HG02973 (cell line): ENCODE results near the gene MAZ.
"Not testable (repeated sequence)": the region's sequence is repeated elsewhere in the genome, so short reads cannot be mapped to it uniquely, and the experiment has no call there.

Experiments
- ATAC-seq: cut with Tn5 transposase; IDR thresholded peaks from one replicate; pipeline ENCODE4 v1.9.1; 2021; ENCODE audit warnings: moderate library complexity; ENCODE audit not compliant: unreplicated experiment

Gene MAZ

DNA sequence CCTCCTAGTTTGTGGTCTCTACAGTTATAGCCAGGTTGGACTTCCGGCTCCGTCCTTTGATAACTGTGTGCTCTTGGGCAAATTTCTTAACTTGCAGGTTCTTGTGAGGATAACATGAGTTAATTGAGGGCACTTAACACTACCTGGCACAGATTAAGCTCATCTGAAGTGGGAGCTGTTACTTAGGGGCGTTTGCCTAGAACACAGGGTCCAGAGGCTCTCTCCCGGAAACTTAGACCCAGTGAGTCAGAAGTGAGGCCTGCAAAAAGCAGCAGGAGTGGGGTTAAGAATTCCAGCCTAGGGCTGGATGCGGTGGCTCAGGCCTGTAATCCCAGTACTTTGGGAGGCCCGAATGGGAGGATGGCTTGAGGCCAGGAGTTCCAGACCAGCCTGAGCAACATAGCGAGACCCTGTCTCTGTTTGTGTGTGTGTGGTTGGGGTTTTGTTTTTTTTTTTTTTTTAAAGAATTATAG is 15.3 kb downstream of the MAZ start:
- no peak for ATAC-seq

DNA sequence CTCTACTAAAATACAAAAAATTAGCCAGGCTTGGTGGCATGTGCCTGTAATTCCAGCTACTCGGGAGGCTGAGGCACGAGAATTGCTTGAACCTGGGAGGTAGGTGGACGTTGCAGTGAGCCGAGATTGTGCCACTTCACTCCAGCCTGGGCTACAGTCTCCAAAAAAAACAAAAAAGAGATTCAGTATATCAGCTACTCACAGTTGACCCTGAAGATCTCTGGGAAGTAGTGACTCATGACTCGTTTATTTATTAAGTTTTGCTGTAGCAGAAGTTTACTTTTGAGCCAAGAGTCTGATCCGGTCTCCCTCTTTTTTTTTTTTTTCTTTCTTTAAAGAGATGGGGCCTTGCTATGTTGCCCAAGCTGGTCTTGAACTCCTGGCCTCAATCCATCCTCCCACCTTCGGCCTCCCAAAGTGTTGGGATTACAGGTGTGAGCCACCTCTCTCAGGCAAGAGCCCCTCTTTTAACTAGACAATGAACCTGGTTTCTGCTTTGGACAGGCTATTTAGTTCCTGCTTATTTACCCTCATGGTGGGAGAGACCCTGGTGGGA is 18.3 kb downstream of the MAZ start:
- ATAC-seq, result no peak

DNA sequence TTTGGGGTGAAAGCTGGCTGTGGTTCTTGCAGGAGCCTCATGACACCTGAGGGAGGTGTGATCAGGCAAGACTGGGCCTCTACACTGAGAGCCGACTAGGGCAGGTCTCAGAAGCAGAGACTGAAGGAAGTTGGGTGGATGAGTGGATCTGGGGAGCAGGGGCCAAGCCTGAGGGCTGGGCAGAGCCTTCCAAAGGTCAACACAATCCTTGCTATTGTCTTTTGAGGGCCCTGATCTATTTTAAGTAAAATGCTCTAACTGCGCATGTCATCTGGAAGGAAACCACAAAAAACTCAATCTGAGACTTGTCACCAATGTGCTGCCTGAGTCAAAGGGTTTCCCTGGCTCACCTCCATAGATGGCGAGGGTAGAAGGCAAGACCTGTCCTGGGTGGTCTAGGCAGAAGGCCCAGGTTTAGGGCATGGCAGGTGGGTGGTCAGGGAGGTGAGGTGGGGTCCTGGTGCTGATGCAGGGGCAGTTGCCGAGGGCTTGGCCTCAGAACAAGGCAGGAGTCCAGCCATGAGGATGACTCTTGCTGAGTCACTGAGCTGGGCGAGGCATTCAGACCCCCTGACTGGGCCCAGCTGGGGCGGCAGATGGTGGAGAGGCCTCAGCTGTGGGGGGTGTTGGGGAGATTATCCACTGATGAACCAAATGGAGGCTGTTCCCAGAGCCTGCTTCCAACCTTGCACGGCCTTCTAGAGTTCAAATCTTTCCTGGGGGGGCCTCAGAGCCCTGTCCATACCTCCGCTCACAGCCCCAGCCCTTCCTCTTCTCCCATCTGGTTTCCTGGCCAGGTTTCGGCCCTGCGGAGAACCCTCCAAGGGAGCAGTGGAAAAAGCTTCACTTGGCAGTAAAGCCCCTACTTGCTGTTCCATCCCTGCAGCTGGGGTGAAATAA is 19.1 kb downstream of the MAZ start:
- no peak for ATAC-seq

DNA sequence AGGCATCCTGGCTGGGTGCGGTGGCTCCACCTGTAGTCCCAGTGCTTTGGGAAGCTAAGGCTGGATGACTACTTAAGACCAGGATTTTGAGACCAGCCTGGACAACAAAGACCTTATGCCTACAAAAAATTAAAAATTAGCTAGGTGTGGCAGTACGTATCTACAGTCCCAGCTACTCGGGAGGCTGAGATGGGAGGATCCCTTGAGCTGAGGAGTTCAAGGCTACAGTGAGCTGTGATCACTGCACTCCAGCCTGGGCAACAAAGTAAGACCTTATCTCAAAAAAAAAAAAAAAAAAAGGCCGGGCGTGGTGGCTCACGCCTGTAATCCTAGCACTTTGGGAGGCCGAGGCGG is 20.0 kb downstream of the MAZ start:
- ATAC-seq, result no peak

DNA sequence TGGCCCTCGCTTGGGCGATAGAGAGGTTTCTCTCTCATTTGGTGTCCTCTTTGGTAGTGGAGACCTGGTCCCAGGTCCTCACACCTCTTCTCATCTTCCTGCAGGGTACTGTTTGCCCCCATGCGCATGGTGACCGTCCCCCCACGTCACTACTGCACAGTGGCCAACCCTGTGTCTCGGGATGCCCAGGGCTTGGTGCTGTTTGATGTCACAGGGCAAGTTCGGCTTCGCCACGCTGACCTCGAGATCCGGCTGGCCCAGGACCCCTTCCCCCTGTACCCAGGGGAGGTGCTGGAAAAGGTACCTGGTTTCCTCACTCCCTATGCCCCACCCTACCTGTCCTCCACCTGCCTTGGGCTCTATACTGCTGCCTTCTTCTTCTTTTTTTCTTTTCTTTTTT is 24.4 kb downstream of the MAZ start:
- no peak for ATAC-seq

DNA sequence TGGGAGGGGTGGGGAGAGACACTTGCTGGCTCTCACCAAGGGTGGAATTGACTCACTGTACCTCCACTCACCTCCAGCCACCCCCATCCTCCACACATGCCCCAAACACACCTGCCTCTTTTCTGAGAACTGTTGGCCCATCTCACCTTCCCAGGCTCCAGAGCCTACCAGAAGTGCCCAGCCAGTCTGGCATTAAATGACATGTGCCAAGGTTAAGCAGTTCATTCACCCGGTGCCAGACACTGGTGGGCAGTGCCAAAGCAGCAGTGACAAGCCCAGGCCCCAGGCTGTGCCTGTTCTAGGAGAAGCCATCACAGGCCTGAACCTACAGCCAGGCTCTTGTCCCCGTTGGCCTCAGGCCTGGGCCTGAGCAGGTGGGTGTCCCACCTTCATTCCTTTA is 25.2 kb downstream of the MAZ start:
- ATAC-seq, result no peak

DNA sequence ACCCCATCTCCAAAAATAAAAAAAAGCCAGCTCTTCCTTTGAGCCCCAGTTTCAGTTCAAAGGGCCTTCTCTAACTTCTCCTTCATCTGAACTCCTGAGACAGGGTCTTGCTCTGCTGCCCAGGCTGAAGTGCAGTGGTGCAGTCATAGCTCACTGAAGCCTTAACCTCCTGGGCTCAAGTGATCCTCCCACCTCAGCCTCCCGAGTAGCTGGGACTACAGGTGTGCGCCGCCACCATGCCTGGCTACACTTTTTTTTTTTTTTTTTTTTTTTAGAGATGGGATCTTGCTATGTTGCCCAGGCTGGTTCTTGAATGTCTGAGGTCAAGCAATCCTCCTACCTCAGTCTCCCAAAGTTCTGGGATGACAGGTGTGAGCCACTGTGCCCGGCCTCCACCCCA is 26.9 kb downstream of the MAZ start:
- ATAC-seq, result not testable (repeated sequence)

DNA sequence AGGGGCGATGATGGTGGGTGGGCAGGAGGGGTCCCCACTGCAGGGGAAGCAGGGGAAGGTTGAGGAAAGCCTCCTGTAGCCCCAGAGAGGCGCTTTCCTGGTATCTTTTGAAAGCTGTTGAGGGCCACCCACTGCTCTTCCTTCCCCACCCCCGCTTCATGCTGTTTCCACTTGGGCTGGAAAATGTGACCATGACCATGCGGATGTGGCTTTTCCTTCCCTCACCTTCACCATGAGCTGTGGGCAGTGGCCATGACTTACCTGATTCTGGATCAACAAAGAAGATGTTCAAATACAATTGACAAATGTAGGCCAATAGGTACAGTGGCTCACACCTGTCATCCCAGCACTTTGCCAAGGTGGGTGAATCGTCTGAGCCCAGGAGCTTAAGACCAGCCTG is 27.8 kb downstream of the MAZ start:
- ATAC-seq, result no peak

DNA sequence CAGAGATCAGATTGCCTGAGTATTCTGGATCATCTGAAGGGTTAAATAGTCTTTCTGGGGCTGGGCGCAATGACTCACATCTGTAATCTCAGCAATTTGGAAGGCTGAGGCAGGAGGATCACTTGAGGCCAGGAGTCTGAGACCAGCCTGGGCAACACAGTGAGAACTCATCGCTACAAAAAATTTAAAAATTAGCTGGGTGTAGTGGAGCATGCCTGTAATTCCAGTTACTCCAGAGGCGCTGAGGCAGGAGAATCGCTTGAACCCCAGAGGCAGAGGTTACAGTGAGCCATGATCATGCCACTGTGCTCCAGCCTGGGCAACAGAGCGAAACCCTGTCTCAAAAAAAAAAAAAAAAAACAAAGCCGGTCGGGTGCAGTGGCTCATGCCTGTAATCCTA is 29.6 kb downstream of the MAZ start:
- ATAC-seq, result no peak

DNA sequence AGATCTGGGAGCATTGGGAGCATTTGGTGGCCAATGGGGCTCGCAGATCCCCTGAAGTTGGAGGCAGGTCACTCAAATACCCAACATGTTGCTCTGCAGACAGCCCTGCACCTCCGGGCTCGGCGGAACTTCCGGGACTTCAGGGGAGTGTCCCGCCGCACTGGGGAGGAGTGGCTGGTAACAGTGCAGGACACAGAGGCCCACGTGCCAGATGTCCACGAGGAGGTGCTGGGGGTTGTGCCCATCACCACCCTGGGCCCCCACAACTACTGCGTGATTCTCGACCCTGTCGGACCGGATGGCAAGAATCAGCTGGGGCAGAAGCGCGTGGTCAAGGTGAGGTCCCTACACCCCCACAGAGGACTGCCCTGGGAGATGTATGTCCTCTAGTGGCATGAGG is 30.3 kb downstream of the MAZ start:
- ATAC-seq, result no peak

DNA sequence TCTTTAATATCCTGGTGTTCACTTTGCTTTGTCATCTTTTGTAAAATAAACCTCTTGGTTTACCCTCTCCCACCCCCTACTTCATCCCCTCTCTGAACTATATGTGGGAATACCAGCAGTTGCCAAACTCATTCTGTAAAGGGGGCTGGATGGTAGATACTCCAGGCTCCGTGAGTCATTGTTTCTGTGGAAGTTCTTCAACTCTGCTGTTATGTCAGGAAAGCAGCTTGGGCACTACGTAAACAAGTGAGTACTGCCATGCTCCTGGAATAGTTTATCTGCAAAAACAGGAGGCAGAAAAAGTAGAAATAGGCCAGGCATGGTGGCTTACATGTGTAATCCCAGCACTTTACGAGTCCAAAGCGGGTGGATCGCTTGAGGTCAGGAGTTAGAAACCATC is 31.5 kb downstream of the MAZ start:
- ATAC-seq, result no peak

DNA sequence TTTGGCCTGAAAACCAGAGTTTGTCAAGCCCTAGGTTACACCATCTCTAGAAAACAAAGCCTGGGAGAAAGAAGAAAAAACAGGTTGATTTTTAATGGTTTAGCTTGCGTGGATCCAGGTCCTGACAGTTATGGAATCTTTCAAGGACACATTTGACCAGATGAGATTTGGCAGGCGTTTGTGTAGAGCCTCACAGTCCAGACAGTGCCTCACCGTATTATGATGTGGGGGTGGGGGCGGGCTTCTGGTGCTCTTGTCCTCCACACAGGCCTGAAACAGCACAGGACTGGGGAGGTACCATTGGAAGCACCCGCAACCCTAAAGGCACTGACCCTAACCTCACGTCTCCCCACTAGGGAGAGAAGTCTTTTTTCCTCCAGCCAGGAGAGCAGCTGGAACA is 33.5 kb downstream of the MAZ start:
- ATAC-seq, result no peak

DNA sequence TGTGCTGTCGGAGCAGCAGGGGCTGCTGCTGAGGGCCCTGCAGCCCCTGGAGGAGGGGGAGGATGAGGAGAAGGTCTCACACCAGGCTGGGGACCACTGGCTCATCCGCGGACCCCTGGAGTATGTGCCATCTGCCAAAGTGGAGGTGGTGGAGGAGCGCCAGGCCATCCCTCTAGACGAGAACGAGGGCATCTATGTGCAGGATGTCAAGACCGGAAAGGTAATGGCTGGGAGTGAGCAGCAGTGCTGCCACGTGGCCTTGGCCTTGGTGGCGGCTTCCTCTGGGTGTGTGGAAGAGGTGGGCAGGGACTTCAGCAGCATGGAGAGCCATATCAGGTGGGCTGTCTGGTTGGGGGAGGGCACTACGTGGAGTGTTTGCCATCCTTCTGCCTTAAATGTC is 33.9 kb downstream of the MAZ start:
- ATAC-seq, result no peak

DNA sequence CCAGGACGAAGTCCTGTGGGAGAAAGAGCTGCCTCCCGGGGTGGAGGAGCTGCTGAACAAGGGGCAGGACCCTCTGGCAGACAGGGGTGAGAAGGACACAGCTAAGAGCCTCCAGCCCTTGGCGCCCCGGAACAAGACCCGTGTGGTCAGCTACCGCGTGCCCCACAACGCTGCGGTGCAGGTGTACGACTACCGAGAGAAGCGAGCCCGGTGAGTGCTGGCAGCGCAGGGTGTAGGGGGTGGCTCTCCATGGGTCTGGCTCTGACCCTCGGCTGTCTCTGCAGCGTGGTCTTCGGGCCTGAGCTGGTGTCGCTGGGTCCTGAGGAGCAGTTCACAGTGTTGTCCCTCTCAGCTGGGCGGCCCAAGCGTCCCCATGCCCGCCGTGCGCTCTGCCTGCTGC is 35.3 kb downstream of the MAZ start:
- ATAC-seq, result no peak

DNA sequence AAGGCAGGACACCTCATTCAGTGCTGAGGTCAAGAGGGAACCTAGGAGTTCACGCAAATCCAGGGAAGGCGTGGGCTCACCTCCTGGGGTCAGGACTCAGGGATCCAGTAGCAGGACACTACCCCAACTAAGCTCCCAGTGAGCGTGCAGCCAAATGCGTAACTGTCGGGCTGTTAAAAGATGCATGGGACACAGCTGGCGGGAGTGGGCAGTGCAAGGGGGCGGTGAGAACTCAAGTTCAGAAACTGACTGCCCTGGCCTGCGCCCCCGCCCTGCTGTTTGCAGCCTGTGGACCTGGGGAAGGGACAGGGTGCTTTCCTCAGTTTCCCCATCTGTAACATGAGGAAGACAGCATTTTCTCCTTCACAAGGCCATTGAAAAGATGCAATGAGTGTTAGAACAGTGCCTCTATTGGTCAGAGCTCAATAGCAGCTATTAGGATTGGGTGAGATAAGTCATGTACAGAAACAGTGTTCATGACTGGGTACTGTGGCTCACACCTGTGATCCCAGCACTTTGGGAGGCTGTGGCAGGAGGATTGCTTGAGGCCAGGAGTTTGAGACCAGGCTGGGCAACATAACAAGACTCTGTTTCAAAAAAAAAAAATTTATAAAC is 36.5 kb downstream of the MAZ start:
- ATAC-seq, result no peak

DNA sequence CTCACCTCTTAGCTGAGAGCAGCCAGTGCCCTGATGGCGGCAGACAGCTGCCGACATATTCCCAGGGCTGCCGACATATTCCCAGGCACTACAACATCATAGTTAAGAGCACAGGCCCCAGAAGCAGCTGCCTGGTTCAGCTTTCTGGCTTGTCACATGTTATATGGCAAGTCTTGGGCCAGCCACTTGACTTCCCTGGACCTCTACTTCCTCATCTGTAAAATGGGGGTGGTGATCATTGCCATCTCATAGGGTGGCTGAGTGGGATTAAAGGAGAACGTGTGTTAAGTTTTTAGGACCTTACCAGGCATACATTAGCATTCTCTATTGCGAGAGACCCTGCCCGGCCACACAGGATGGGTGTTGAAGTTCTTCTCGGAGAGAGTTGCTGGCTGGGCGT is 37.6 kb downstream of the MAZ start:
- no peak for ATAC-seq

DNA sequence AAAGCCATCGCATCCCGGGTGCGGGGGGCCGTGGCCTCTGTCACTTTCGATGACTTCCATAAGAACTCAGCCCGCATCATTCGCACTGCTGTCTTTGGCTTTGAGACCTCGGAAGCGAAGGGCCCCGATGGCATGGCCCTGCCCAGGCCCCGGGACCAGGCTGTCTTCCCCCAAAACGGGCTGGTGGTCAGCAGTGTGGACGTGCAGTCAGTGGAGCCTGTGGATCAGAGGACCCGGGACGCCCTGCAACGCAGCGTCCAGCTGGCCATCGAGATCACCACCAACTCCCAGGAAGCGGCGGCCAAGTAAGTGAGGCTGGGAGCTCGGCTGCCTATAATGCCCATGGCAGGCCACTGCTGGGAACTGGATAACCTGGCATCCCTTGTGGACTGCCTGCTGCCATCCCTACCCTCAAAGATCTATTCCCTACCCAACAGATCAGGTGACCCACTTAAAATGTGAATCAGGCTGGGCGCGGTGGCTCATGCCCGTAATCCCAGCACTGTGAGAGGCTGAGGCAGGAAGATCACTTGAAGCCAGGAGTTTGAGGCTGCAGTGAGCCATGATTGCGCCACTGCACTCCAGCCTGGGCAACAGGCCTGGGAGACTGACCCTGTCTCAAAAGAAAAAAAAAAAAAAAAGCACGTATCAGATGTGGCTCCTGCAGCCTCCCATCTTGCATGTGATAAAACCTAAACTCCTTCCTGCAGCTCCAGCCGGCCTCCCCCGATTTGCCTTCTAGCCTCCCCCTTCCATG is 38.4 kb downstream of the MAZ start:
- no peak for ATAC-seq

DNA sequence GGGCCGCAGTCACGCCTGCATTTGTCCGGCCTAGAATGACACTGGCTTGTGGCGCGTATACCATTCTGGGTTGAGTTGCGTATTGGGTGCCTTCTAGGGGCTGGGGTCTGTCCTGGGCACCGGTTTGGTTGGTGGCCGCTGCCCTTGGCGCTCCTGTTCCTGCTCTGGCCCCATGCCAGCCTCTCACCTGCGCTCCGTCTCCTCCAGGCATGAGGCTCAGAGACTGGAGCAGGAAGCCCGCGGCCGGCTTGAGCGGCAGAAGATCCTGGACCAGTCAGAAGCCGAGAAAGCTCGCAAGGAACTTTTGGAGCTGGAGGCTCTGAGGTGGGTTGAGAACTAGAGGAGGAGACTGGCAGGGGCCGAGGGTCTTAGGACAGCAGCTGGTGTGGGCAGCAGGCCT is 39.3 kb downstream of the MAZ start:
- no peak for ATAC-seq

DNA sequence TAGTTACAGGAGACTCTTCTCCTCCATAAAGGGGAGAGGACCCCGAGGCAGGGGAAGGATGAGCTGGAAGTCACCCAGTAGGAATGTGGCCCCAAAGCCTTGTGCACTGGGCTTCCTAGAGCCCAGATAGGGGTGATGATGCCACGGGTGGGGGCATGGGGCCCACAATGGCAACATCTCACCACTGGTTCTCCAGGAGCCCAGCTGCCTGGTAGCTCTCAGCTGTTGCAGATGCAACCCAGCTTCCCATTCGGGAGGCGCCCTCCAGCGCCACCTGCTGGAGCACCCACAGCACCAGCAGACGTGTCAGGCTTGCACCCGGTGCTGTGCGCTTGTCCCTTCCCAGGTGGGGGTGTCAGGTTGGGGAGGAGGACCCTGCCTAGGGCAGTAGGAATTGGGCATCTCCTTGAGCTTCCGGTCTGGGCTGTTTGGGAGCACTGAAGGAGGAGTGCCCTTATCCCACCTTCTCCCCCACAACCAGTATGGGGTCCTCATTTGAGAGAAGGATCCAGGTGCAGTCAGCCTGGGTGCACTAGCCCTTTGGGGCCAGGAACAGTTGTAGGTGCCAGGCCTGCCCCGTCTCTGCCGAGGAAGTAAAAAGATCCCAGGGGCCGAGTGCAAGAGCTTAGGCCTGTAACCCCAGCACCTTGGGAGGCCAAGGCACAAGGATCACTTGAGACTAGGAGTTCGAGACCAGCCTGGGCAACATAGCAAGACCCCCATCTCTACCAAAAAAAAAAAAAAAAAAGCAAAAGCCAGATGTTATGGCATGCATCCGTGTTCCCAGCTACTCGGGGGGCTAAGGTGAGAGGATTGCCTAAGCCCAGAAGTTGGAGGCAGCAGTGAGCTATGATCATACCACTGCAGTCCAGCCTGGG is 42.3 kb downstream of the MAZ start:
- ATAC-seq, result no peak

DNA sequence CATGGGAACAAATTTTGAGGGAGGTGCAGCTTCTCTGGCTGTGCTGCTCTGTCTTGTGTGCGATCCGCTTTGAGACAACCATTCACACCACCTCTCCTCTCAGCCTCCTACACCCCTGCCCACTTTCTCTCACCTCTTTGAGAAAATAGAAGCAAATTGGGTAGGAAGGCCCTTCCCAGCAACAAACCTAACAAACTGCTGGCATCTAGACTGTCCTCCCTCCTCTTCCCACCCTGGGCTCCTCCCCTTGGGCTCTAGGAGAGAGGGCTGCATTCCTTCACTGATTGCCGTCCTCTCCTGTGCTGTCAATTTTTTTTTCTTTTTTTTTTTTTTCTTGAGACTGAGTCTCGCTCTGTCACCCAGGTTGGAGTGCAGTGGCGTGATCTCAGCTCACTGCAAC is 43.2 kb downstream of the MAZ start:
- no peak for ATAC-seq

DNA sequence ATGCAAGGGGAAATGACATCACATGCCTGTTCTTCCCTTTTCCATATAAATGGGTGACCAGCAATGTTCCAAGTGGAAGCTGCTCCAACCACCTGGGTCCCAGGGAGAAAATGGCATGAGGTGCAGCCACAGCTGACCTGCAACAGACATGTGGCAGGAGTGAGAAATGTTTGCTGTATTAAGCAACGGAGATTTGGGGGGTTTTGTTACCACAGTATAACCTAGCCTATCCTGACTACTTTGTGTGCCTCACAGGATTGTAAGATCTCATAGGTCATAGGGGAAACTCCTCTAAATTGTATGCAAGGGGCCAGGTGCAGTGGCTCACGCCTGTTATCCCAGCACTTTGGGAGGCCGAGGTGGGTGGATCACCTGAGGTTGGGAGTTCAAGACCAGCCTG is 44.7 kb downstream of the MAZ start:
- no peak for ATAC-seq
